EH (cell line): Measurements from ENCODE around the gene IGSF3.
"Not testable (repeated sequence)": the region's sequence is repeated elsewhere in the genome, so short reads cannot be mapped to it uniquely, and the experiment has no call there.

Source experiments
- DNase-seq: peaks from one replicate; pipeline ENCODE4 v3.0.0-alpha.2; 2015; ENCODE audit warnings: low read depth

The IGSF3 gene

GRCh38 chr1:116661633-116662032 lies 5.9 kb downstream of the IGSF3 start:
- DNase-seq: no peak

GRCh38 chr1:116658645-116659044 lies 8.9 kb downstream of the IGSF3 start:
- DNase-seq: not testable (repeated sequence)

- DNase-seq: not testable (repeated sequence)
Measured at GRCh38 chr1:116657836-116658235, 9.7 kb downstream of the IGSF3 start.

GRCh38 chr1:116654351-116654750 lies 13.2 kb downstream of the IGSF3 start:
- no peak for DNase-seq

GRCh38 chr1:116652598-116652997 lies 14.9 kb downstream of the IGSF3 start:
- not testable (repeated sequence) for DNase-seq

- DNase-seq: not testable (repeated sequence)
Measured at GRCh38 chr1:116650781-116651180, 16.8 kb downstream of the IGSF3 start.

- DNase-seq: peak; percentile 6
Measured at GRCh38 chr1:116649041-116649440, 18.5 kb downstream of the IGSF3 start.

- DNase-seq: not testable (repeated sequence)
Measured at GRCh38 chr1:116648325-116648724, 19.2 kb downstream of the IGSF3 start.

GRCh38 chr1:116647186-116647585 lies 20.3 kb downstream of the IGSF3 start:
- not testable (repeated sequence) for DNase-seq

GRCh38 chr1:116646673-116647170 lies 20.8 kb downstream of the IGSF3 start:
- not testable (repeated sequence) for DNase-seq

GRCh38 chr1:116645802-116646672 lies 21.5 kb downstream of the IGSF3 start:
- not testable (repeated sequence) for DNase-seq

- not testable (repeated sequence) for DNase-seq
Measured at GRCh38 chr1:116644993-116645392, 22.5 kb downstream of the IGSF3 start.

GRCh38 chr1:116644096-116644495 lies 23.4 kb downstream of the IGSF3 start:
- not testable (repeated sequence) for DNase-seq

- not testable (repeated sequence) for DNase-seq
Measured at GRCh38 chr1:116643281-116643751, 24.2 kb downstream of the IGSF3 start.

GRCh38 chr1:116642311-116643280 lies 24.9 kb downstream of the IGSF3 start:
- DNase-seq: not testable (repeated sequence)

- not testable (repeated sequence) for DNase-seq
Measured at GRCh38 chr1:116637583-116637982, 29.9 kb downstream of the IGSF3 start.

GRCh38 chr1:116636584-116636983 lies 30.9 kb downstream of the IGSF3 start:
- DNase-seq: not testable (repeated sequence)

GRCh38 chr1:116634386-116634785 lies 33.1 kb downstream of the IGSF3 start:
- not testable (repeated sequence) for DNase-seq

GRCh38 chr1:116631996-116632925 lies 35.3 kb downstream of the IGSF3 start:
- not testable (repeated sequence) for DNase-seq

GRCh38 chr1:116631554-116631953 lies 36.0 kb downstream of the IGSF3 start:
- not testable (repeated sequence) for DNase-seq

GRCh38 chr1:116630057-116630456 lies 37.5 kb downstream of the IGSF3 start:
- not testable (repeated sequence) for DNase-seq
